Fibroblast of lung (primary cell): Measurements from ENCODE around the gene UVRAG. TPM values are rescaled to one million over a fixed set of nuclear protein-coding genes. Genes with fewer than 3 reads are reported as not detected.
"Not testable (repeated sequence)": the region's sequence is repeated elsewhere in the genome, so short reads cannot be mapped to it uniquely, and the experiment has no call there.

ENCODE experiments used
- DNase-seq, 2 donors: peaks; one replicate each; pipeline versions ENCODE4 v3.0.0 to v3.0.0-alpha.2; 2010; ENCODE audit warnings: low read depth in 2 of 2
- H2AFZ ChIP-seq: 2 replicates; pipeline ENCODE4 v1.5.1; 2012; ENCODE audit warnings: low read length, control low read depth, inconsistent platforms
- H3K27ac ChIP-seq: 2 replicates; pipeline ENCODE4 v1.5.1; 2011; ENCODE audit warnings: low read length, control low read depth; ENCODE audit not compliant: insufficient read depth
- H3K27me3 ChIP-seq: 2 replicates; pipeline ENCODE4 v1.5.1; 2011; ENCODE audit warnings: mild to moderate bottlenecking, low read length; ENCODE audit not compliant: control insufficient read depth, insufficient read depth
- H3K36me3 ChIP-seq: 2 replicates; pipeline ENCODE4 v1.5.1; 2011; ENCODE audit warnings: low read length; ENCODE audit not compliant: control insufficient read depth, insufficient read depth
- H3K4me1 ChIP-seq: 2 replicates; pipeline ENCODE4 v1.5.1; 2011; ENCODE audit warnings: low read length; ENCODE audit not compliant: control insufficient read depth, insufficient read depth; ENCODE audit errors: extremely low read depth
- H3K4me2 ChIP-seq: 2 replicates; pipeline ENCODE4 v1.5.1; 2011; ENCODE audit warnings: low read length, control low read depth; ENCODE audit not compliant: insufficient read depth; ENCODE audit errors: extremely low read depth
- H3K4me3 ChIP-seq, 4 experiments: fragments of 200-600 bp in 1 of 4; sonication (generic) in 1 of 4; replicated peaks in 1 of 4; 2 replicates each; pipeline ENCODE4 v1.5.1; 2011 to 2016; ENCODE audit warnings: low read length in 4 of 4, low read depth in 3 of 4, mild to moderate bottlenecking in 3 of 4, control low read depth in 2 of 4, inconsistent platforms in 1 of 4, mixed read lengths in 1 of 4; ENCODE audit not compliant: insufficient read depth in 1 of 4; ENCODE audit errors: control extremely low read depth in 1 of 4
- H3K79me2 ChIP-seq: 2 replicates; pipeline ENCODE4 v1.5.1; 2012; ENCODE audit warnings: mild to moderate bottlenecking, low read length, inconsistent platforms; ENCODE audit not compliant: control insufficient read depth, insufficient read depth
- H3K9ac ChIP-seq: 2 replicates; pipeline ENCODE4 v1.5.1; 2011; ENCODE audit warnings: mild to moderate bottlenecking, low read length, control low read depth; ENCODE audit not compliant: insufficient read depth
- H3K9me3 ChIP-seq: 2 replicates; pipeline ENCODE4 v1.5.1; 2012; ENCODE audit warnings: low read depth, low read length; ENCODE audit not compliant: control insufficient read depth, insufficient read depth
- H4K20me1 ChIP-seq: 2 replicates; pipeline ENCODE4 v1.5.1; 2011; ENCODE audit warnings: low read length; ENCODE audit not compliant: control insufficient read depth, insufficient read depth; ENCODE audit errors: extremely low read depth
- EZH2 ChIP-seq: IDR thresholded peaks from 2 replicates; pipeline ENCODE4 v1.5.1; 2012; ENCODE audit warnings: low read length, control low read depth, mild to moderate bottlenecking; ENCODE audit errors: missing control alignments
- polyA plus RNA-seq, 2 donors: library from polyadenylated mRNA; depleted of rRNA in 1 of 2; stranded (reverse) in 1 of 2; unstranded in 1 of 2; fragments of >200 nt; gene quantifications; 2 replicates each; pipeline ENCODE4 v1.2.1, GENCODE V29; 2011 to 2012; ENCODE audit warnings: missing spikeins in 1 of 2
- total RNA-seq: library from RNA; depleted of rRNA; stranded (reverse); fragments of >200 nt; gene quantifications from 2 replicates; pipeline ENCODE4 v1.2.1, GENCODE V29; 2014
- TF ChIP-seq, protein P1 (sequence below), 2 donors: IDR thresholded peaks in 1 of 2; conservative IDR thresholded peaks in 1 of 2; 1 replicate in 1 of 2; 2 replicates in 1 of 2; pipeline ENCODE4 v1.5.1; 2011 to 2012; ENCODE audit warnings: low read length in 2 of 2, control low read depth in 1 of 2, inconsistent platforms in 1 of 2, low read depth in 1 of 2, mild to moderate bottlenecking in 1 of 2

UVRAG gene
- total and polyA plus RNA-seq, 2 donors (not counting 1 experiment from before 2014, with no cell fraction given), result 15.8 to 22.1 TPM

DNA sequence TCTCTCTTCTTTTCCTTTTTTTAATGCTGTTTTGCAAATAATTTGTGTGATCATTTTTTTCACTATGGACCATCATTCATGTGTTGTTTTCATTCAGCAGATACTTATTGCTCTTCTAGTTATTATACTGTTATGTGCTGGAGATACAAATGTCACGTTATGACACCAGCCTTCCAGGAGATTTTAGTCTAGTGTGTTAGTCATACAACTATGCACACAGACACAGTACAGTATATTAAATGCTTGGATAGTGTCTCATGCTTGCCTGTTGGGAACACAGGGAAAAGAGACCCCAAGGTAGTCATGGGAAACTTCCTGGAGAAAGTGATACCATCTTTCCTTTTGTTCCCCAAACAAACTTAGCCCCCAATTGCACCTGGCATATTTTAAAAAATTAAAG is 116.1 kb downstream of the UVRAG start:
- Histone ChIP-seq H3K27ac (no peak overlapping the region), H4K20me1 (no peaks in the 10 kb centered on the region), H3K4me1 (no peaks in the 10 kb centered on the region), H3K4me3 (no peak overlapping the region), H2AFZ (no peak overlapping the region), H3K79me2 (no peaks in the 10 kb centered on the region), H3K4me2 (no peak overlapping the region), H3K9me3 (no peaks in the 10 kb centered on the region), H3K27me3 (no peaks in the 10 kb centered on the region), H3K36me3 (no peaks in the 10 kb centered on the region), H3K9ac (no peak overlapping the region)
- peak; percentile 25 to 60 for DNase-seq
- TF ChIP-seq EZH2, result no peak
- TF ChIP-seq, protein P1, sequence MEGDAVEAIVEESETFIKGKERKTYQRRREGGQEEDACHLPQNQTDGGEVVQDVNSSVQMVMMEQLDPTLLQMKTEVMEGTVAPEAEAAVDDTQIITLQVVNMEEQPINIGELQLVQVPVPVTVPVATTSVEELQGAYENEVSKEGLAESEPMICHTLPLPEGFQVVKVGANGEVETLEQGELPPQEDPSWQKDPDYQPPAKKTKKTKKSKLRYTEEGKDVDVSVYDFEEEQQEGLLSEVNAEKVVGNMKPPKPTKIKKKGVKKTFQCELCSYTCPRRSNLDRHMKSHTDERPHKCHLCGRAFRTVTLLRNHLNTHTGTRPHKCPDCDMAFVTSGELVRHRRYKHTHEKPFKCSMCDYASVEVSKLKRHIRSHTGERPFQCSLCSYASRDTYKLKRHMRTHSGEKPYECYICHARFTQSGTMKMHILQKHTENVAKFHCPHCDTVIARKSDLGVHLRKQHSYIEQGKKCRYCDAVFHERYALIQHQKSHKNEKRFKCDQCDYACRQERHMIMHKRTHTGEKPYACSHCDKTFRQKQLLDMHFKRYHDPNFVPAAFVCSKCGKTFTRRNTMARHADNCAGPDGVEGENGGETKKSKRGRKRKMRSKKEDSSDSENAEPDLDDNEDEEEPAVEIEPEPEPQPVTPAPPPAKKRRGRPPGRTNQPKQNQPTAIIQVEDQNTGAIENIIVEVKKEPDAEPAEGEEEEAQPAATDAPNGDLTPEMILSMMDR (conservative IDR thresholded peaks at IDR 0.05 in 1 of 2, IDR thresholded peaks at IDR 0.05 in 1 of 2; ENCODE audit: low read depth in 1 of 2, low read length in 2 of 2), result no peak

DNA sequence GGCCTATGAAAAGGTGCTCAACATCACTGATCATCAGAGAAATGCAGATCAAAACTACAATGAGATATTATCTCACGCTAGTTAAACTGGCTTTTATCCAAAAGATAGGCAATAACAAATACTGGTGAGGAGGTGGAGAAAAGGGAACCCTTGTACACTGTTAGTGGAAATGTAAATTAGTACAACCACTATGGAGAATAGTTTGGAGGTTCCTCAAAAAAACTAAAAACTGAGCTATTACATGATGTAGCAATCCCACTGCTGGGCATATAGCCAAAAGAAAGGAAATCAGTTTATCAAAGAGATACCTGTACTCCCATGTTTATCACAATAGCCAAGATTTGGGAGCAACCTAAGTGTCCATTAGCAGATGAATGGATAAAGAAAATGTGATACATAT is 118.7 kb downstream of the UVRAG start:
- not testable (repeated sequence) for H3K79me2 ChIP-seq, H3K36me3 ChIP-seq, DNase-seq, H2AFZ ChIP-seq, H3K27ac ChIP-seq, H3K4me1 ChIP-seq, H3K27me3 ChIP-seq, H4K20me1 ChIP-seq, H3K9ac ChIP-seq, H3K4me2 ChIP-seq, H3K9me3 ChIP-seq, H3K4me3 ChIP-seq

DNA sequence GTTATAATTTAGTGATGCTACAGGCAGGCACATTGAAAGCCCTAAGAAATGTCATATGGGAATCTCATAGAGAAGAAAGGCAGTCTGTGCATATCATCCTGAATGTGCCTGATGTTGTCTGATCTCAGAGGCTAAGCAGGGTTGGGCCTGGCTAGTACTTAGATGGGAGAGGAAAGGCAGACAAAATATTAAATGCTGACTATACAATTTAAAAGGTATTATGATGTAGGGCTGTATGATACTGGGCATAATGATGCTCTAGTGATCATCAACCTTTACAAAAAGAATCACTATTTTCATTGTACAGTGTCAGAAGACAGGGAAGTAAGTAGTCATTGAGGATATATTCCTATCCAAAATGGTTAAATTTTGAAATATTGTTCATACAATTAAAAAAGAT is 119.8 kb downstream of the UVRAG start:
- Histone ChIP-seq H3K4me1 (peaks cover 6% of the 10 kb centered on the region), H3K27ac (no peak overlapping the region), H4K20me1 (no peaks in the 10 kb centered on the region), H3K4me2 (no peak overlapping the region), H2AFZ (no peak overlapping the region), H3K9me3 (no peaks in the 10 kb centered on the region), H3K36me3 (no peaks in the 10 kb centered on the region), H3K27me3 (no peaks in the 10 kb centered on the region), H3K4me3 (no peak overlapping the region), H3K79me2 (no peaks in the 10 kb centered on the region), H3K9ac (no peak overlapping the region)
- DNase-seq, result no peak
- TF ChIP-seq, protein P1 (conservative IDR thresholded peaks at IDR 0.05 in 1 of 2, IDR thresholded peaks at IDR 0.05 in 1 of 2; ENCODE audit: low read depth in 1 of 2, low read length in 2 of 2), result no peak
- TF ChIP-seq EZH2, result no peak
